NK-92 (cell line): ENCODE measurements around the gene NCF1.
"Not testable (repeated sequence)": the region's sequence is repeated elsewhere in the genome, so short reads cannot be mapped to it uniquely, and the experiment has no call there.

Experiments
- DNase-seq: peaks from one replicate; lab custom pipeline; 2025; ENCODE audit not compliant: unreplicated experiment; lab: John Stamatoyannopoulos, UW

The NCF1 gene

GRCh38 chr7:74773760-74774750, at the start of gene NCF1:
Gene NCF1 (plus strand): TSS chr7:74774011. CDS start chr7:74774032, 21 bp downstream.
- DNase-seq = not testable (repeated sequence)

- no peak for DNase-seq
Measured at GRCh38 chr7:74725840-74726239, 48.0 kb upstream of the NCF1 start.

- DNase-seq = no peak
Measured at GRCh38 chr7:74726309-74727101, 47.3 kb upstream of the NCF1 start.

GRCh38 chr7:74728686-74729085, 45.1 kb upstream of the NCF1 start:
- DNase-seq = not testable (repeated sequence)

GRCh38 chr7:74730186-74730585, 43.6 kb upstream of the NCF1 start:
- DNase-seq = not testable (repeated sequence)

DNA sequence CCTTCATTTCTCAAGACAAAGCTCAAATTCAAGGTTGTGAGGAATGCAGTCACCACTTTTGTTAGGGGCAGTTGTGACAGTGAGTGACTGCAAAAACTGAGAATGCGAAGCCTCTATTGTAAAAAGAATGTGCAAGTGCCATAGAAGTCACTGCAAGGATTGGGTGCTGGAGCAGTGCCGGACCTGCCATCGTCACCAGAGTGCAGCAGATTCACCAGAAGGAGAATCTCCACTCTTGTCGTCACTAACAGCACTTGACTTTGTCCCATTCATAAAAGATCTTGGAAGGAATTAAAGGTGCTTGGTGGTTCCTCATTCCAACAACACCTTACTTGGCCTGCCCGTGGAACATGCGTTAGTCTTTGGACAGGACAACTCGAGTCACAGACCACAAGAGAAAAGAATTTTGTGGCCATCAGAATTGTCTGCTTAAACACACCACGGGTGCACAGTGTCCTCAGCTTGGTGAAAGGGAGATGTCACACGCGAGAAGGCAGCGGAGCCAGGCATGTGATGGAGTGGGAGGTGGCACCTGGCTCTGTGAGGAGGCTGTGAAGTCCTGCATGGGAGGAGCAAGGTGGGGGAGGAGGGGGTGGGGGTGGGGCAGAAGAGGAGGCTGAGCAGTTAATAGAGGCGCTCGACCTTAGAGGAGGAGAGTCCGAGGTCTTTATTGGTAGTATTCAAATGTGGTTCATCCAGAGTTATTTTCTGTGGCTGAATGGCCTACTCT, 33.7 kb upstream of the NCF1 start:
- not testable (repeated sequence) for DNase-seq

GRCh38 chr7:74743936-74744557, 29.8 kb upstream of the NCF1 start:
- DNase-seq = not testable (repeated sequence)

GRCh38 chr7:74753921-74754482, 19.8 kb upstream of the NCF1 start:
- DNase-seq = not testable (repeated sequence)

DNA sequence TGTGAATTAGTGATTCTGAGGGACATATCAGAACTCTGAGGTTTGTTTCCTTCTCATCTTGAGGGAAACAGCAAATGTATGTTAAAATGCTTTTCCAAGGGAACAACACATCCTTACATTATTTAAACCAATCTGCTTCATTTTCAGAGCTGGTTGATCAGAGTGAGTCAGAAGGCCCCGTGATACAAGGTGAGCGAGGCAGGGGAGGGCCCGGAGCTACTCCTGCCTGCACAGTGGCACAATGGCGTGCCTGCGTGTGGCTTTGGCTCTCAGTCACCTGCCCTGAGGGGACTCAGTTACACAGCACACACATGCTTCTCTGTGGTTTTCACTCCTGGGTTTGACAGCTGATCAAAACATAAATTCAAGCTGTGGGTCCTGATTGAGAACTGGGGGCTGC, 17.1 kb upstream of the NCF1 start:
- not testable (repeated sequence) for DNase-seq

DNA sequence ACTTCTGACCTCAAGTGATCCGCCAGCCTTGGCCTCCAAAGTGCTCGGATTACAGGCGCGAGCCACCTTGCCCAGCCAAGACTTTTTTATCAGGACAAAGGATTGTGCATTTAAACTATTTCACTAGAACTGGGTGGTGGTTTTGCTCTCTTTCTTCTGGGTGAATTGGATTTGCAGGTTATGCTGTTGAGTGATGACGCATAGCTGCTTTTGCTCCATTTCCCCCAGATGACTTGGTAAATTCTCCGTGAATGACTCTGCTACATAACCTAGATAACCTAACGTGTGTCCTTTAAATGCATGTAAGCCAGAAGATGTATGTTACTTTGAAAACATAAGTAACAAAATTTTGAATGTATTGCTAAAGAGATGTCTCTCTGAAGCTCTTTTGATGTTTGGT, 15.5 kb upstream of the NCF1 start:
- not testable (repeated sequence) for DNase-seq

- not testable (repeated sequence) for DNase-seq
Measured at GRCh38 chr7:74758982-74759381, 14.8 kb upstream of the NCF1 start.

DNA sequence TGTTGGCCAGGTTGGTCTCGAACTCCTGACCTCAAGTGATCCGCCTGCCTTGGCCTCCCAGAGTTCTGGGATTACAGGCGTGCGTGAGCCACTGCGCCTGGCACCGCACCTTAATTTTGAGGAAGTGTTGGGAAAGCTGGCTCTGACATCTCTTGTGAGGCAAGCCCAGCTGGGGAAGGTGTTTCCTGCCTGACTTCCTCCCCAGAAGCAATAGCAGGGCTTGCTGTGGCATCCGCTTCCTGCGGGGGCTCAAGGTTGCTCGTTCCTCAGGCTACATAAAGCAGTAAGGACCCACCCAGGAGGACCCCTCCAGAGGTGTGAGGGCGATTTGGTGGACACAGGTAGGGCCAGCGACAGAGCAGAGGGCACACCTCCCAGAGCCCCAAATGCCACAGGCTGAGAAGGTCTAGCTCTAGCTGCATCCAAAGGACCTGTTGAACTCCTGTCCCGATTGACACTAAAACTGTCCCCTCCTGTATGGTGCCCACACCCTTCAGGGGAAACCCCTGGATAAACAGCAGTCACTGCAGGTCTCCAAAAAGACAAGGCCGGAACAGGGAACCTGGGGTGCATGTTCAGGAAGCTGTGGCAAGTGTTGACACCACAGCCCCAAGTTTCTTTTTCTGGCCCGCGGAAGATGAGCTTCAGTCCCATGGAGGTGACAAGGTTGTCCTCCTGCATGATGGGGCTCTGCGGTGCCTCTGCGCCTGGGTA, 8.4 kb upstream of the NCF1 start:
- not testable (repeated sequence) for DNase-seq

DNA sequence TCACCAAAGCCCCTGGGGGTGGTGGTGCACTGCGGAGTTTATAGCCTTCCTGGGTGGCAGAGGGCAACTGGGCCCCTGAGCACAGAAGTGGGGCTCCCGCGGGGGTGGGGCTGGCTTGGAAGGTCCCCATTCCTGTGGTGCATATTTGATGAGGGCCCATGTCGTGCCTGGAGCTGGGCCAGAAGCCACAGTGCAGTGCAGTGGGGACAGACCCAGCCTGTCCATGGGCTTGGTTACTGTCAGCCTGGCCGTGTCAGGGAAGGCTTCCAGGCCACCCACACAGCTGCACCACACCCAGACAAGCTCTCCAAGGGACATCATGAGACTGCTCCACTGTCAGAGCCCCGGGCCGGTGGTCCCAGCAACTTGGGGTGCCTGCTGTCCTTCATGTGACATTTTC, 7.3 kb upstream of the NCF1 start:
- not testable (repeated sequence) for DNase-seq

GRCh38 chr7:74766991-74767390, 6.8 kb upstream of the NCF1 start:
- DNase-seq = not testable (repeated sequence)

DNA sequence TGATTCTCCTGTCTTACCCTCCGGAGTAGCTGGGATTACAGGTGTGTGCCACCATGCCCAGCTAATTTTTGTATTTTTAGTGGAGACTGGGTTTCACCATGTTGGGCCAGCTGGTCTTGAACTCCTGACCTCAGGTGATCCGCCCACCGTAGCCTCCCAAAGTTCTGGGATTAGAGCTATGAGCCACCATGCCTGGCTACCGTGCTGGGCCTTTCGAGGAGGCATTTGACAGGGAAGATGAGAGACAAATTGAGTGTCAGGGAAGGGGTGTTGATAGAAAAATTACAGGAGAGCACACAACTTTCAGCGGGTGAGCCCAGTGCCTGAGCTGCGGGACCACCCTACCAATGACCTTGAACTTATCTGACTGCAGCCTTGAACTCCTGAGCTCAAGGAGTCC, 3.7 kb upstream of the NCF1 start:
- DNase-seq = not testable (repeated sequence)

DNA sequence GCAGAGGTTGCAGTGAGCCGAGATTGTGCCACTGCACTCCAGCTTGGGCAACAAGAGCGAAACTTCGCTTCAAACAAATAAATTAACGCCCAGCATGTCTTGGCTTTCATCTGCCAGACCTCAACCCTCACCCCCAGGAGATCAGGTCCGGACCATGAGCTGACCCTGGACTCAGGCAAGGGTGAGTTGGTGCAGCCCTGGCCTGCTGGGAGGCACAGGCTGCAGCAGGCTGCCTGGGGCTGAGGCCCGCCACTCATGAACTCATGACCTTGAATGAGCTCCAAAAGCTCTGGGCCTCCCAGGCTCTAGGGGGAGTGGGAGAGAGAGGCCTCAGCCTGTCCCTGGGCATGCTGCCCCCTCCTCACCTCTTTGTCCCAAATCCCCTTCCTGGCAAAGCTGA, 1.7 kb upstream of the NCF1 start:
- DNase-seq = not testable (repeated sequence)

- DNase-seq = not testable (repeated sequence)
Measured at GRCh38 chr7:74775111-74775510, 1.3 kb downstream of the NCF1 start.

- not testable (repeated sequence) for DNase-seq
Measured at GRCh38 chr7:74779053-74779452, 5.2 kb downstream of the NCF1 start.

- not testable (repeated sequence) for DNase-seq
Measured at GRCh38 chr7:74781746-74782145, 7.9 kb downstream of the NCF1 start.
